Measurements from ENCODE around the gene OXTR.

The OXTR gene

GRCh38 chr3:8712045-8712907, 57.1 kb downstream of the OXTR start:
- no peak overlapping the region for H3K4me3 ChIP-seq (ENCODE audit: low read depth, low read length)
- TF ChIP-seq, protein P1, sequence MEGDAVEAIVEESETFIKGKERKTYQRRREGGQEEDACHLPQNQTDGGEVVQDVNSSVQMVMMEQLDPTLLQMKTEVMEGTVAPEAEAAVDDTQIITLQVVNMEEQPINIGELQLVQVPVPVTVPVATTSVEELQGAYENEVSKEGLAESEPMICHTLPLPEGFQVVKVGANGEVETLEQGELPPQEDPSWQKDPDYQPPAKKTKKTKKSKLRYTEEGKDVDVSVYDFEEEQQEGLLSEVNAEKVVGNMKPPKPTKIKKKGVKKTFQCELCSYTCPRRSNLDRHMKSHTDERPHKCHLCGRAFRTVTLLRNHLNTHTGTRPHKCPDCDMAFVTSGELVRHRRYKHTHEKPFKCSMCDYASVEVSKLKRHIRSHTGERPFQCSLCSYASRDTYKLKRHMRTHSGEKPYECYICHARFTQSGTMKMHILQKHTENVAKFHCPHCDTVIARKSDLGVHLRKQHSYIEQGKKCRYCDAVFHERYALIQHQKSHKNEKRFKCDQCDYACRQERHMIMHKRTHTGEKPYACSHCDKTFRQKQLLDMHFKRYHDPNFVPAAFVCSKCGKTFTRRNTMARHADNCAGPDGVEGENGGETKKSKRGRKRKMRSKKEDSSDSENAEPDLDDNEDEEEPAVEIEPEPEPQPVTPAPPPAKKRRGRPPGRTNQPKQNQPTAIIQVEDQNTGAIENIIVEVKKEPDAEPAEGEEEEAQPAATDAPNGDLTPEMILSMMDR (IDR thresholded peaks at IDR 0.05; ENCODE audit: low read depth, low read length), result no peak
- DNase-seq (ENCODE audit: low read depth, low spot score), result peak; percentile 76
- in situ Hi-C loops (cut with HindIII; ENCODE audit: low sequenced_read_pairs), result no loop called here

- DNase-seq (ENCODE audit: low read depth, low spot score), result no peak
- in situ Hi-C loops (cut with HindIII; ENCODE audit: low sequenced_read_pairs), result no loop called here
- TF ChIP-seq, protein P1 (IDR thresholded peaks at IDR 0.05; ENCODE audit: low read depth, low read length), result no peak
- H3K4me3 ChIP-seq (ENCODE audit: low read depth, low read length), result no peak overlapping the region
Measured at GRCh38 chr3:8709801-8710507, 59.5 kb downstream of the OXTR start.

- in situ Hi-C loops (cut with HindIII; ENCODE audit: low sequenced_read_pairs), result no loop called here
- TF ChIP-seq, protein P1 (IDR thresholded peaks at IDR 0.05; ENCODE audit: low read depth, low read length), result no peak
- no peak for DNase-seq (ENCODE audit: low read depth, low spot score)
- no peak overlapping the region for H3K4me3 ChIP-seq (ENCODE audit: low read depth, low read length)
Measured at GRCh38 chr3:8709287-8709686, 60.1 kb downstream of the OXTR start.

GRCh38 chr3:8705575-8705974, 63.8 kb downstream of the OXTR start:
- H3K4me3 ChIP-seq (ENCODE audit: low read depth, low read length), result no peak overlapping the region
- in situ Hi-C loops (cut with HindIII; ENCODE audit: low sequenced_read_pairs), result no loop called here
- TF ChIP-seq, protein P1 (IDR thresholded peaks at IDR 0.05; ENCODE audit: low read depth, low read length), result no peak
- DNase-seq (ENCODE audit: low read depth, low spot score), result no peak

DNA sequence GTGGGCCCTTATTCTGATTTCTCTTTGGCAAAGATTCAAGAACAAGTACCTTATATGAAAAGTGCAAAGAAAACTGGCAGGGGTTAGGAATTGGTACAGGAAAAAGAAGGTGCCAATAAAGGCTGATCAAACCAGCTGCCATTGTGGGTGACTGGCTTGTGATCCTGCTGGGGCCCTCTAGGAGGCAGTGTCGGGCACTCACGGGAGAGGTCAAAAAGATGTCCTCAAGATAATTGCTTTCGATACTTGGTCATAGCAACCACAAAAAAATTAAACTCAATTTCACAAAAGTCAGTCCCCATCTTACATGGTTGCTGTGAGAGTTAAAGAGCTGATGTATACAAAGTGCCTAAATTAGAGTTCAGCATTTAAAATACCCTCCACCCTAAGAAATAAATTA, 66.9 kb downstream of the OXTR start:
- DNase-seq (ENCODE audit: low read depth, low spot score), result no peak
- in situ Hi-C loops (cut with HindIII; ENCODE audit: low sequenced_read_pairs), result no loop called here
- TF ChIP-seq, protein P1 (IDR thresholded peaks at IDR 0.05; ENCODE audit: low read depth, low read length), result peak; percentile 47

More for the DNA sequence above, 66.9 kb downstream of the OXTR start:
- H3K4me3 ChIP-seq (ENCODE audit: low read depth, low read length), result no peak overlapping the region
